Embryonic facial prominence (tissue), 1 donor: ENCODE measurements around the gene MAP3K10.

ENCODE experiments used
- DNase-seq: peaks from one replicate; pipeline ENCODE4 v3.0.0-alpha.2; 2016; ENCODE audit errors: extremely low spot score

MAP3K10 gene

DNA sequence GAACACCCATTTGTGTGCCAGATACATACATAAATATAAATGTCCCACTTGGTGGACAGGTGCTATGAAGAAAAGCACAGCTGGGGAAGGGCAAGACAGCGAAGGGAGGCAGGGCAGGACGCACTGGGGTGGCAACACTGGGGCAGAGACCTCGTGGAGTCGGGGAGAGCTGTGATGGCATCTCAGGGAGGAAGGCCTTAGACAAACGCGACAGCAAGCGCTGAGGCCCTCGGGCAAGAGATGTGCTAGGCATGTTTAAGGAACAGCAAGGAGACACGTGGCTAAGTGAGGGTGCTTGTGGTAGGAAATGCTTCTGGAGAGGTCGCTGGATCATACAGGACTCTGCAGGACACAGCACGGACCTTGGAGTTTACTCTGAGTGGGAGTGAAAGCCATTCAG, 58.6 kb downstream of the MAP3K10 start:
- DNase-seq: no peak

DNA sequence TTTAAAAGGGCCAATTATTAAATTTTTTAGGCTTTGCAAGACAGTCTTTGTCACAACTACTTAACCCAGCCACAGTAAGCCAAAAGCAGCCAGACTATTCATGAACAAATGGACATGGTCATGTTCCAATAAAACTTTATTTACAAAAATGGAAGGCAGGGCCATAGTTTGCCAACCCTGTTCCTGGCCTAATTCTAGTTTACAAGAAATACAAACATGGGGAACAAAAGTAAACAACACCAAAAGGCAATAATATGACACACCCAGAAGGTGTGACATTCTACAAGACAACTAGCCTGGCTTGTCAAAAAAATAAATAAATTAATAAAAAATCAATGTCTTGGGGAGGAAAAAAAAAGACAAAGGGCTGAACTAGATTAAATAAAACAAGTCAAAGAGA, 60.0 kb downstream of the MAP3K10 start:
- DNase-seq: no peak

DNA sequence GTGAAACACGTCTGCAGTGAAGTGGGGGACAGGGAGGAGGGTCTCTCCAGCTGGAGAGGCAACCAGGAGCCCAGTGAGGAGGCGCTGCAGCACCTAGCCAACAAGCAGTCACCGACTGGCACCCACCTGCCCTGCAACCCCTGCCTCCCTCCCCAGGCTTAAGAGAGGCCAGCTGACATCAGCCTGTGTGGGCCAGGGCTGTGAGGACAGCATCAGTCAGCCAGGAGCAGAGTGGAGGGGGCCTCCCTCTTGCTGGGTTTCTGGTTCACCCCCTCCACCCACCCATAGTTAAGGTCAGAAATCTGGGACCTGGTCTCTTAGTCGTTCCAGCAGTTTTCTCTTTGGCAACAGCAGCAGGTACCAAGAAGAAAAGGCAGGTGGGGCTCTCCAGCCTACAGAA, 60.8 kb downstream of the MAP3K10 start:
- no peak for DNase-seq

DNA sequence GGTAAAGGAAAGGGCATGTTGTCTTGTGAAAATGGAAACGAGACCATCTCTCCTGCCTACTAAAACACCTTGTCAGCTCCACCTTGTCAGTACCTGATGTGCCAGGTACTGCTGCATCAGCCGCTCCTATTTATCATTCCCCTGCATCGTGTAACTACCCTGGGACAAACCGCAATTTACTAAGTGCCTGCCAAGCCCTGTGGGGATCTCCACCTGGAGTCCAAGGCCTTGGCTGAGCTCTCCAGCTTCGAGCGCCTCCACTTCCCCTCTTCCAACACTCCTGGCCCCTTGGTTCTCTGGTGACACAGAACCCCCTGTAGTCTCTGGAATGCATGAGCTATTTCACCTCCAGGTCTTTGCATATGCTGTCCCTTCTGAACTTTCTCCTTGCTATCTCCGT, 61.2 kb downstream of the MAP3K10 start:
- DNase-seq: no peak

DNA sequence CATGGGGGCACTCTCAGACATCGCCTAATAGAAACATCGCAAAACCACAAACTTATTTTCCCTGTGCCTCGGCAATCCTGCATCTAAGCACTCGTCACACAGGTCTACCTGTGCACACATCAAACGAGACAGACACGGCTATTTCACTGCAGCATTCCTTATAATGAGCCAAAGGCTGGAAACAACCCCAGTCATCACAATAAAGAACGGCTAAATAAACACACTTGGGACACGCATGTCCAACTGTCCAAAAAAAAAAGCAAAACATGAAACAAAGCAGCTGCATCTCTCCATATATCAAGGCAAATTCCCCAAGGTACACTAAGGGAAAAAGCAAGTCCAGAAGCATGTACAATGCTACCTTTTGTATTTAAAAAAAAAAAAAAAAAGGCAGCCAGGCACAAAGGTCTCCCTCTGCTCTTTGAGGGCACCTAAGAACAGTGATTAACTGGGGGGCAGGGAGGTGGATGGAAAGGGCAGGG, 62.4 kb downstream of the MAP3K10 start:
- DNase-seq: no peak

DNA sequence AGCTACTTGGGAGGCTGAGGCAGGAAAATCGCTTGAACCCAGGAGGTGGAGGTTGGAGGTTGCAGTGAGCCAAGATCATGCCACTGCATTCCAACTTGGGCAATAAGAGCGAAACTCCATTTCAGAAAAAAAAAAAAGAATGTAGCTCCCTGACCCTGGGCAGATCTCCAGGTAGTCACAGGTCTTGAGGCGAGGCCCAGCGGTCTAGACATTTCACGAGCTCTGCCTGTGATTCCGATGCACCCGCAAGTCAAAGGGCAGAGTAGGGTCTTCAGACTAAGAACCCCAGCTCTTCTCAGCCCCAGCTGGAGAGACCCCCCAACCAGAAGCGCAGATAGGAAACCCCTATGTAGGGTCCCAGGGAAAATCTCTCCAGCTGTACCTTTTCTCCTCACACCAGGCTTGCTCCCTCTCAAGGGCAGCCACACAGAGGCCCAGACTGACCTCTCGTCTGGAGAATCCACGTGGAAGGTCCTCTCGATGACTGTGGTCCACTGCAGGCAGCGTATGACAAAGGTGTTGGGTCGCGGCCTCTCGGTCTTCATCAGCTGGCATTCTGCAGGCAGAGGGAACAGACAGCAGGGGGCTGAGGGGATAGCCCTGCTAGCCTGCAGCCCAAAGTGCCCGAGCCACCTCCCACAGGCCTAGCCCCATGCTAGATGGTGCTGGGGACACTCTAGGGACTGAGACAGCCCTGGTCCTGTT, 63.6 kb downstream of the MAP3K10 start:
- no peak for DNase-seq

DNA sequence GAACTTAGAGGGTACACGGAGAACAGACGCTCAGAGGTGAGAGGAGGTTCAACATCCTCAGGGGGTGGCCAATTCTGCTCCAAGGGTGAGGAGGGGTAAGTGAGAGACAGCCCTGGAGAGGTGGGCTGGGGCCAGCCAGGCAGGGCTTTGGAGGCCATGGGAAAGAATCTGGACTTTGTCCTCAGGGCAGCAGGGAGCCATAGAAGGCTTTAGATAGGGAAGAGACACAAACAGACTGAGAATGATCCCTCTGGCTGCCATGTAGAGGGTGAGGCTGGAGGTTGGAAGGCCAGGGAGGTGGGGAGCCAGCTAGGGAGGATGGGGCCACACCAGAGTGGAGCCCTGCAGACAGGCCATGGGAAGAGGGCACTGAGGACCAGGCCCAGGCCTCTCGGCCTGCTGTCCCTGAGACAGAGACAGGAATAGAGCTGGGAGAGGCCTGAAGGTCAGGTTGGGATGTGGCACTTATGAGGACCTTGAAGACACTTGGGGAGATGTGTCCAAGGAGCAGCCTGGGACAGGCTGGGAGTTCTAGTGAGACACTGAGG, 64.5 kb downstream of the MAP3K10 start:
- no peak for DNase-seq

DNA sequence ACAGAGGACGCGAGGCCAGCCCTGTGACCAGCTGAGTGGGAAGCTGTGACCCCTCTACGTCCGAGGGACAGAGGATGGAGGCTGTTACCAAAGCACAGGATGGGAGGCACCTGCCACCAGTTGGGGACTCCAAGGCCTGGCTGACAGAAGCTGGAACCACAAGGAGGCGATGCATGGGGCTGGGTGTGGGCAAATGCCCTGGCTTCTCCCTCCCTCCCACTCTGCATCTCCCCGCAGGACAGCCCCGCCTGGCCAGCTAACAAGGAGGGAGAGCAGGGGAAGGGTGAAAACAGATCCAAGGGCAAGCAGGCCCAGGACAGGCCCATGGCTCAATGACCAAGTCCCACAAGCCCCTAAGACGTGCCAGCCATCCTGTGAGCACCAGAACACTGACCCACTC, 65.3 kb downstream of the MAP3K10 start:
- DNase-seq: no peak

DNA sequence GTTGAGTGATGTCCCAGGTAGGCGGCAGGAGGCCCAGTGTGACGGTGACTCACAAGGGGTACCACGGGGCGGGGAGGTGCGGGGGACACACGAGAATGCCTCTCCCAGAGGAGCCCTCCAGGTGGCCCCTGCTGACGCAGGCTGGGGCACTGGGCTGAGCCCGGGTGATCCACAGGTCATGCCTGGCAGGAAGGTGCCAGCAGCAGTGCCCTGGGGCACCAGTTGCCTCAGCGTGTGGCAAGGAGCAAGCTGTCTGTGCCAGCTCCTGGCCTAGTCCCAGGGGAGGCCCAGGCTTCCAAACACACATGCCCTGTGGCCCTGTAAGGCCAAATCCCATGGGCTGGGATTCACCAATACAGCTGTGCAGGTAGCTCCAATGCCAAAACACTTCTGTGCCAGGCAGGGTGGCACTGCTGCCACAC, 65.9 kb downstream of the MAP3K10 start:
- DNase-seq: no peak

DNA sequence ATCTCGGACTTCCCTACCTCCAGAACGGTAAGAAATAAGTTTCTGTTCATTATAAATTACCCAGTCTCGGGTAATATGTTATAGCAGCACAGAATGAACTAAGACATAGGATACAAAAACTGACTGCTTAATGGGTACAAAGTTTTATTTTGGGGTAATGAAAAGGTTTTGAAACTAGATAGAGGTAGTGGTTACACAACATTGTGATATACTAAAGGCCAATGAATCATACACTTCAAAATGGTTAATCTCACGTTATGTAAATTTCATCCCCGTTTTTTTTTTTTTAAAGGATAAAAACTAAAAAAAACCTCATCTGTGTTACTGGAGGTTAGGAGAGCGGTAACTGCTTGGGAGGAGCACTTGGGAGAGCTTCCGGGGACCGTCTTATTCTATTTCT, 70.4 kb downstream of the MAP3K10 start:
- DNase-seq: no peak

DNA sequence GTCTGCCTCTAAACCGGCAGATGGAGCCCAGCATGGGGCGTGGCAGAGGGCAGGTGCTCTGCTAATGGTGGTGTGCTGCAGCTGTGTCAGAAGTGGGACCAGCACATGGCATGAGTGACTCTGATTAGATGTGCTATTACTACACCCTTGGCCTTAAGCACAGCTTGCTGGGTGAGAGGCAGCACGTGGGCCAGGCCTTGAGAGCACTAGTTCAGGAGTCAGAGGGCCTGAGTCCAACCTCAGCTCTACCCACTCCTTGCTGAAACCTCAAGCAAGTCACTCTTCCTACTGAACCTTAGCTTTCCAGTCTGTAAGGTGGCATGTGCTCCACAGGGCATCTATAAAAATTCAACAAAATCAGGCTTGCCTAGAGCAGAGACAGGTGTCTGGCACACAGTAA, 71.2 kb downstream of the MAP3K10 start:
- DNase-seq: no peak

DNA sequence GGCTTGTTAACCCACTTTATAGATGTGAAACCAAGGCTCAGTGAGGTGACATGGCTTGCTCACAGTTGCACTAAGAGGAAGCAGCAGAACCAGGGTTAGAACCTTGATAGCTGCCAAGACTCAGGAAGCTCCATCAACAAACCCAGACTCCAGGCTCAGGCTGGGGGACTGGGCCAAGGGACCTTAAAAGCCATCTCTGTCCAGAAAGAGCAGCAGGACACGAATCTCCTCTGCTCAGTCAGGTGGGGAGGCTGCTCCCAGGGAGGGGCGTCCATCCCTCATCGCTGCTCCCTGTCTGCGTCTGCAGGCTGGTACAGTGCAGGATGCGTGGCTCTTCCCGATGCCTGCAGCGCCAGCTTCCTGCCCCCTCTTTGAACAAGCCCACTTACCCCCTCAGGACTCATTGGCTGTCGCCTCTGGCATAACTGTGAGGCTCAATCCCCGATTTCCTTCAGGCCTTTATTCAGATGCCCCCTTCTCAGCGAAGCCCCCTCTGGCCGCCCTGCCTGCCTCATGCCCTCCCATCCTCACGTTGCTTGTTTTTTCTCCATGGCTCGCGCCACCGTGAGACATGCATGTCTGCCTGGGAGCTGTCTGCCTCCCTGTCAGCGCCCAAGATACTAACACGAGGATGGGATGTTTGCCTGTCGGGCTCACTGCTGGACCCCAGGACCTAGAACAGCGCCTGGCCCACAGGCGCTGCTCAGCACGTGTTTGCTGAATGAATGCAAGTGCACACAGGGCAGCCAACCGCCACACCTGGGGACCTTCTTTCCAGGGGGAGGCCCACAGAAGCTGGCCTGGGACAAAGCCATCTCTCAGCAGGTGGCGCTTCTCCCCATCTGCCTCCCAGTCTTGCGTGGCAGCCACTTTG, 72.5 kb downstream of the MAP3K10 start:
- no peak for DNase-seq

DNA sequence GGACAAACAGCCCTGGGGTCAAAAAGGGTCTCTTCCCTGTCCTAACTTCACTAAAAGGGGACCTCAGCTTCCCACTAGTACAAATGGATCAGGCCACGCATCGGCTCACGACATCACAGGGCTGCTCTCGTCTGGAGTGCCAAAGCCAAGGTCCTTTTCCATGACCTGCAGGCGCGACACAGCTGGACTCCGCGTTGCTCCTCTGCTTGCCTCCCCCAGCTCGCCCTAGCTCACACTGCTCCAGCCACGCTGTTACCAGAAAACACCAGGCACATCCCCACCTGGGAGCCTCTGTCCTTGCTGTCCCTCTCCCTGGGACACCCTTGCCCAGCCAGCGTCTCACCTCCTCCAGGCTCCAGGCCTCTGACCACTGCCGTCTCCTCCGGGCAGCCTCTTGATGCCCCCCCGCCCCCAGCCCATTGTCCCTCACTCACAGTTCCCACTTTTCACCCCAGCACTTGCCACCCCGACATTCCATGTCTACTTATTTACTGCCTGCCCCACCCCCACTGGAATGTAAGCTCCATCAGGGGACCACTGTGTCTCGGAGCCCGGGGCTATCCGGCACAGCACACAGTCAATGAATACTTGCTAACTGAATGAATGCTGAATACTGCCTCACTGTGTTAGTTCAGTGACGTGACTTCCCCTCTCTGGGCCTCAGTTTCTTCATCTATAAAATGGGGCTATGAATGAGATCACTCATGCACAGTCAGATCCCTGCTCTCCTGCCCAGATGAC, 73.3 kb downstream of the MAP3K10 start:
- no peak for DNase-seq
